Stimulated activated CD8-positive, alpha-beta memory T cell treated with anti-CD3 and anti-CD28 coated beads, Interleukin-12 subunit alpha, Interleukin-12 subunit beta, amount 100 ng/mL, for 24 hours (primary cell): ENCODE results near the gene ARSK.

Experiments used
- DNase-seq: peaks from one replicate; pipeline ENCODE4 v3.0.0-alpha.2; 2020; ENCODE audit errors: extremely low read depth

The ARSK gene

GRCh38 chr5:95563367-95563766 is 8.5 kb downstream of the ARSK start:
- DNase-seq = no peak

GRCh38 chr5:95564450-95564849 is 9.5 kb downstream of the ARSK start:
- DNase-seq = no peak

GRCh38 chr5:95565280-95565920 is 10.5 kb downstream of the ARSK start:
- no peak for DNase-seq

GRCh38 chr5:95572016-95572415 is 17.1 kb downstream of the ARSK start:
- DNase-seq = no peak

- no peak for DNase-seq
Measured at GRCh38 chr5:95581576-95581975, 26.7 kb downstream of the ARSK start.

GRCh38 chr5:95583992-95584391 is 29.1 kb downstream of the ARSK start:
- DNase-seq = no peak

GRCh38 chr5:95590880-95591279 is 36.0 kb downstream of the ARSK start:
- no peak for DNase-seq

- DNase-seq = no peak
Measured at GRCh38 chr5:95591490-95591901, 36.6 kb downstream of the ARSK start.

GRCh38 chr5:95595289-95595931 is 40.5 kb downstream of the ARSK start:
- no peak for DNase-seq

- DNase-seq = no peak
Measured at GRCh38 chr5:95599252-95599651, 44.4 kb downstream of the ARSK start.

- DNase-seq = no peak
Measured at GRCh38 chr5:95600557-95600956, 45.7 kb downstream of the ARSK start.

GRCh38 chr5:95605786-95606185 is 50.9 kb downstream of the ARSK start:
- DNase-seq = no peak

GRCh38 chr5:95606419-95606818 is 51.5 kb downstream of the ARSK start:
- no peak for DNase-seq

GRCh38 chr5:95609711-95610110 is 54.8 kb downstream of the ARSK start:
- no peak for DNase-seq

- no peak for DNase-seq
Measured at GRCh38 chr5:95610546-95610945, 55.6 kb downstream of the ARSK start.

GRCh38 chr5:95611396-95611795 is 56.5 kb downstream of the ARSK start:
- DNase-seq = no peak

- DNase-seq = no peak
Measured at GRCh38 chr5:95613514-95613913, 58.6 kb downstream of the ARSK start.

- DNase-seq = no peak
Measured at GRCh38 chr5:95615164-95615467, 60.2 kb downstream of the ARSK start.

- no peak for DNase-seq
Measured at GRCh38 chr5:95617057-95617456, 62.2 kb downstream of the ARSK start.

GRCh38 chr5:95619096-95619495 is 64.2 kb downstream of the ARSK start:
- no peak for DNase-seq

GRCh38 chr5:95619514-95620029 is 64.7 kb downstream of the ARSK start:
- no peak for DNase-seq

- no peak for DNase-seq
Measured at GRCh38 chr5:95620030-95620869, 65.3 kb downstream of the ARSK start, which contains the start of gene GPR150. Gene GPR150 (plus strand): TSS chr5:95620087. CDS start chr5:95620276, 189 bp downstream.
